Endothelial cell of umbilical vein (primary cell): ENCODE results near the gene CYBA. TPM values are rescaled to one million over a fixed set of nuclear protein-coding genes. Genes with fewer than 3 reads are reported as not detected.

Source experiments
- BruUV-seq: library from RNA; stranded (reverse); fragments of 400-500 nt; replicated peaks from 2 replicates; lab custom pipeline; 2021; lab: Mats Ljungman, UMichigan
- CTCF ChIA-PET: fragments of 300-600, 350-600 bp; sonication (Branson Sonifier 250); formaldehyde crosslinking; loops from one replicate; lab custom pipeline; 2021; ENCODE audit warnings: antibody characterized with exemption, inconsistent platforms; lab: Charles Lee
- POLR2A ChIA-PET: fragments of 300-600, 350-600 bp; sonication (Branson Sonifier 250); formaldehyde crosslinking; loops from one replicate; lab custom pipeline; 2021; ENCODE audit warnings: antibody characterized with exemption, inconsistent platforms; lab: Charles Lee
- DNase-seq: peaks from one replicate; pipeline ENCODE4 v3.0.0-alpha.2; 2011; ENCODE audit warnings: low read depth, low spot score
- FAIRE-seq: peaks from 2 replicates; lab custom pipeline; 2011; peaks lifted over from hg19 to GRCh38; lab: Jason Lieb, UNC
- H2AFZ ChIP-seq: 2 replicates; pipeline ENCODE4 v1.6.0; 2012; ENCODE audit warnings: low read depth, low read length, control low read depth, inconsistent platforms
- H3K27ac ChIP-seq: 2 replicates; pipeline ENCODE4 v1.5.1; 2011; ENCODE audit warnings: low read depth, mild to moderate bottlenecking, control low read depth, low read length, moderate library complexity; ENCODE audit not compliant: insufficient read depth
- H3K27me3 ChIP-seq, 2 experiments: 2 replicates each; pipeline versions ENCODE4 v1.6.0 to v1.6.1; 2011; ENCODE audit warnings: low read length in 2 of 2, mixed read lengths in 1 of 2; ENCODE audit not compliant: control insufficient read depth in 2 of 2, insufficient read depth in 2 of 2
- H3K36me3 ChIP-seq, 2 experiments: 2 replicates in 1 of 2; 3 replicates in 1 of 2; pipeline ENCODE4 v1.5.1; 2011; ENCODE audit warnings: low read length in 2 of 2, mild to moderate bottlenecking in 1 of 2, moderate library complexity in 1 of 2; ENCODE audit not compliant: control insufficient read depth in 2 of 2, insufficient read depth in 2 of 2; ENCODE audit errors: extremely low read depth in 1 of 2
- H3K4me1 ChIP-seq: 3 replicates; pipeline ENCODE4 v1.5.1; 2011; ENCODE audit warnings: mild to moderate bottlenecking, low read length; ENCODE audit not compliant: control insufficient read depth, insufficient read depth; ENCODE audit errors: extremely low read depth
- H3K4me2 ChIP-seq: 2 replicates; pipeline ENCODE4 v1.6.1; 2011; ENCODE audit warnings: low read length, control low read depth, mixed read lengths; ENCODE audit not compliant: insufficient read depth
- H3K4me3 ChIP-seq, 3 experiments: fragments of 200-600 bp in 1 of 3; sonication (generic), shearing (Covaris generic) in 1 of 3; replicated peaks in 1 of 3; 2 replicates each; pipeline ENCODE4 v1.5.1; 2011 to 2016; ENCODE audit warnings: control low read depth in 3 of 3, low read length in 3 of 3, mild to moderate bottlenecking in 2 of 3, inconsistent platforms in 1 of 3, low read depth in 1 of 3, moderate library complexity in 1 of 3; ENCODE audit not compliant: insufficient read depth in 1 of 3
- H3K79me2 ChIP-seq: 2 replicates; pipeline ENCODE4 v1.6.0; 2012; ENCODE audit warnings: low read length, inconsistent platforms; ENCODE audit not compliant: control insufficient read depth, insufficient read depth
- H3K9ac ChIP-seq: replicated peaks from 2 replicates; pipeline ENCODE3; 2011; ENCODE audit warnings: low read length, control low read depth; ENCODE audit not compliant: insufficient read depth; ENCODE audit errors: extremely low read depth
- H3K9me1 ChIP-seq: replicated peaks from 3 replicates; pipeline ENCODE4 v1.6.0; 2011; ENCODE audit warnings: mild to moderate bottlenecking, low read length; ENCODE audit not compliant: control insufficient read depth, insufficient read depth; ENCODE audit errors: extremely low read depth
- H3K9me3 ChIP-seq: replicated peaks from 2 replicates; pipeline ENCODE4 v1.5.1; 2012; ENCODE audit warnings: low read length, inconsistent platforms; ENCODE audit not compliant: control insufficient read depth, insufficient read depth
- H4K20me1 ChIP-seq: replicated peaks from 2 replicates; pipeline ENCODE3; 2011; ENCODE audit warnings: mild to moderate bottlenecking, low read length; ENCODE audit not compliant: control insufficient read depth, insufficient read depth; ENCODE audit errors: extremely low read depth
- EZH2 ChIP-seq: IDR thresholded peaks from 2 replicates; pipeline ENCODE4 v1.6.1; 2012; ENCODE audit warnings: borderline replicate concordance, low read depth, mild to moderate bottlenecking, moderate library complexity, low read length, inconsistent platforms; ENCODE audit not compliant: severe bottlenecking
- FOS ChIP-seq: IDR thresholded peaks from 2 replicates; pipeline ENCODE4 v1.6.1; 2011; ENCODE audit warnings: mild to moderate bottlenecking, low read length, moderate library complexity, borderline replicate concordance; ENCODE audit not compliant: insufficient read depth
- GATA2 ChIP-seq: IDR thresholded peaks from 2 replicates; pipeline ENCODE4 v1.7.0; 2011; ENCODE audit warnings: low read depth, mild to moderate bottlenecking, moderate library complexity, mixed read lengths, low read length; ENCODE audit not compliant: insufficient read length, insufficient read depth
- JUN ChIP-seq: IDR thresholded peaks from 2 replicates; pipeline ENCODE4 v1.6.1; 2011; ENCODE audit warnings: borderline replicate concordance, low read depth; ENCODE audit not compliant: insufficient read length, insufficient read depth
- MYC ChIP-seq: IDR thresholded peaks from one replicate; pipeline ENCODE4 v1.6.1; 2011; ENCODE audit warnings: mild to moderate bottlenecking, low read depth, low read length
- POLR2A ChIP-seq: IDR thresholded peaks from 2 replicates; pipeline ENCODE4 v1.6.1; 2012; ENCODE audit warnings: low read depth, mild to moderate bottlenecking, control low read depth, low read length
- POLR2AphosphoS5 ChIP-seq: IDR thresholded peaks from 2 replicates; pipeline ENCODE4 v1.6.1; 2012; ENCODE audit warnings: low read depth, mild to moderate bottlenecking, control low read depth, low read length, moderate library complexity; ENCODE audit not compliant: insufficient read depth
- dilution Hi-C: fragments of 300-500 bp; cut with MboI; formaldehyde crosslinking; loops from one replicate; pipeline ENCODE4 v1.15.0; 2019; ENCODE audit warnings: low sequenced_read_pairs; ENCODE audit not compliant: extremely low pct_ligation_motif_present
- intact Hi-C: fragments of 100-400 bp; cut with micrococcal nuclease; formaldehyde crosslinking; loops from one replicate; pipeline ENCODE4 v1.10.0; 2022
- polyA plus RNA-seq, 4 experiments: library from polyadenylated mRNA; depleted of rRNA in 3 of 4; stranded (reverse) in 3 of 4; unstranded in 1 of 4; fragments of >200 nt; gene quantifications; 2 replicates each; pipeline versions ENCODE4 v1.2.1 to v1.2.3, GENCODE V29; 2011 to 2012; ENCODE audit warnings: missing spikeins in 1 of 4
- total RNA-seq: library from RNA; stranded (reverse); gene quantifications from 2 replicates; pipeline ENCODE4 v1.2.3, GENCODE V29; 2021
- TF ChIP-seq, protein P1 (sequence below), 2 donors: IDR thresholded peaks; 1 replicate in 1 of 2; 2 replicates in 1 of 2; pipeline ENCODE4 v1.5.1; 2011; ENCODE audit warnings: low read length in 2 of 2, mild to moderate bottlenecking in 2 of 2, moderate library complexity in 2 of 2, control low read depth in 1 of 2, inconsistent platforms in 1 of 2, low read depth in 1 of 2; ENCODE audit not compliant: insufficient read depth in 1 of 2; ENCODE audit errors: extremely low read depth in 1 of 2
- TF ChIP-seq, protein P2 (sequence below): IDR thresholded peaks from 2 replicates; pipeline ENCODE4 v1.6.1; 2011; ENCODE audit not compliant: insufficient read depth, insufficient read length

Gene CYBA
- total and polyA plus RNA-seq, 2 donors (not counting 3 experiments of a cell fraction or from before 2014, with no cell fraction given), result 37.0 to 77.3 TPM

DNA sequence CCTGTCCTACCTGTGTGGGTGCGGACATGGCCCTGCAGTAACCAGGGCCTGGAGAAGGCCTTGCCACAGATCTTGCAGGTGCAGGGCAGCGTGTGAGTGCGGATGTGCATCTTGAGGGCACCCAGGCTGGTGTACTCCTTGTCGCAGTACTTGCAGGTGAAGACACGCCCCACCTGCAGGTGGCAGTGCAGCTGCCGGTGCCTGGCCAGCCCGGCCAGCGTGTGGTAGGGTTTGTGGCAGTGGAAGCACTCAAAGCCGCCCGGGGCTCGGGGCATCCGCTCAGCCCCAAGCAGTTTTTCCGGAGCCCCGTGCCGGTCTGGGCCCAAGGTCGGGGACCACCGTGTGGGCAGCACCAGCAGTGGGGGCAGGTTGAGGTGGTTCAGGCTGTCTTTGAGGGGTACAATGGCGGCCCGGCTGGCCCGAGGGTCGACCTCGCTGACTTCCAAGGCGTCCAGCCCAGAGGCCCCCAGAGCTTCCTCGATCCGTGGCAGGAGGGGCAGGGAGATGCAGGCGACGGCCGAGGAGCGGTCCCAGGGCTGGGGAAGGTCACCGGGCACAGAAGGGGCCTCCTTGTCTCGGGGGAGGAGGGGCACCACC is 30.3 kb upstream of the CYBA start:
- no peak for FAIRE-seq
- Histone ChIP-seq H3K4me1 (peaks cover 3% of the 10 kb centered on the region), H3K27me3 (no peaks in the 10 kb centered on the region), H3K9me1 (no peaks in the 10 kb centered on the region), H2AFZ (no peak overlapping the region), H3K79me2 (no peaks in the 10 kb centered on the region), H4K20me1 (no peaks in the 10 kb centered on the region), H3K4me3 (no peak overlapping the region), H3K9ac (no peak overlapping the region), H3K9me3 (no peaks in the 10 kb centered on the region), H3K27ac (no peak overlapping the region), H3K36me3 (no peaks in the 10 kb centered on the region), H3K4me2 (no peak overlapping the region)
- ChIA-PET POLR2A (no interaction called here), CTCF (no interaction called here)
- no peak for DNase-seq
- intact Hi-C loops (no loop called here), dilution Hi-C loops (no loop called here)
- TF ChIP-seq, protein P1, sequence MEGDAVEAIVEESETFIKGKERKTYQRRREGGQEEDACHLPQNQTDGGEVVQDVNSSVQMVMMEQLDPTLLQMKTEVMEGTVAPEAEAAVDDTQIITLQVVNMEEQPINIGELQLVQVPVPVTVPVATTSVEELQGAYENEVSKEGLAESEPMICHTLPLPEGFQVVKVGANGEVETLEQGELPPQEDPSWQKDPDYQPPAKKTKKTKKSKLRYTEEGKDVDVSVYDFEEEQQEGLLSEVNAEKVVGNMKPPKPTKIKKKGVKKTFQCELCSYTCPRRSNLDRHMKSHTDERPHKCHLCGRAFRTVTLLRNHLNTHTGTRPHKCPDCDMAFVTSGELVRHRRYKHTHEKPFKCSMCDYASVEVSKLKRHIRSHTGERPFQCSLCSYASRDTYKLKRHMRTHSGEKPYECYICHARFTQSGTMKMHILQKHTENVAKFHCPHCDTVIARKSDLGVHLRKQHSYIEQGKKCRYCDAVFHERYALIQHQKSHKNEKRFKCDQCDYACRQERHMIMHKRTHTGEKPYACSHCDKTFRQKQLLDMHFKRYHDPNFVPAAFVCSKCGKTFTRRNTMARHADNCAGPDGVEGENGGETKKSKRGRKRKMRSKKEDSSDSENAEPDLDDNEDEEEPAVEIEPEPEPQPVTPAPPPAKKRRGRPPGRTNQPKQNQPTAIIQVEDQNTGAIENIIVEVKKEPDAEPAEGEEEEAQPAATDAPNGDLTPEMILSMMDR (IDR thresholded peaks at IDR 0.05; ENCODE audit: extremely low read depth in 1 of 2, insufficient read depth in 1 of 2, low read depth in 1 of 2, low read length in 2 of 2), result peak; percentile 12 to 44
- TF ChIP-seq FOS, result no peak
- BruUV-seq, result no TSS peak

DNA sequence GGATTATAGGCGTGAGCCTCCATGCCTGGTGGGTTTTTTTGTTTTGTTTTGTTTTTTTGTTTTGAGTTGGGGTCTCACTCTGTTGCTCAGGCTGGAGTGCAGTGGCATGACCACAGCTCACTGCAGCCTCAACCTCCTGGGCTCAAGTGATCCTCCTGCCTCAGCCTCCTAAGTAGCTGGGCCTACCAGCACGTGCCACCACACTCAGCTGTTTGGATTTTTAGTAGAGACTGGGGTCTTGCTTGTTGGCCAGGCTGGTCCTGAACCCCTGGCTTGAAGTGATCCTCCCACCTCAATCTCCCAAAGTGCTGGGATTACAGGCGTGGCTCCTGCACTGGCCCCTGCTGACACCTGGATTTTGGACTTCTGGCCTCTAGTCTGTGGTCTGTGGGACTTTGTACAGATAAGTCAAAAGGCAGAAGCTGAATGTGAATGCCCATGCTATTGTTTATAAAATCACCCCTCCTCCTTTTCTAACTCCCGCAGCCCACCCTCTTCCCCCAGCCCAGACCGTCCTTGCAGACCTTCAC is 29.8 kb upstream of the CYBA start:
- DNase-seq (no peak), FAIRE-seq (no peak)
- H3K36me3 ChIP-seq, result no peaks in the 10 kb centered on the region
- no peak overlapping the region for H3K4me3 ChIP-seq
- H2AFZ ChIP-seq, result no peak overlapping the region
- CTCF ChIA-PET, result no interaction called here
- H4K20me1 ChIP-seq, result no peaks in the 10 kb centered on the region
- H3K4me2 ChIP-seq, result no peak overlapping the region
- no peaks in the 10 kb centered on the region for H3K9me3 ChIP-seq
- peaks cover 3% of the 10 kb centered on the region for H3K4me1 ChIP-seq
- no TSS peak for BruUV-seq
- TF ChIP-seq GATA2 (no peak), MYC (no peak), POLR2AphosphoS5 (no peak), EZH2 (no peak), POLR2A (no peak), JUN (no peak), FOS (no peak)
- TF ChIP-seq, protein P1 (IDR thresholded peaks at IDR 0.05; ENCODE audit: extremely low read depth in 1 of 2, insufficient read depth in 1 of 2, low read depth in 1 of 2, low read length in 2 of 2), result no peak
- TF ChIP-seq, protein P2, sequence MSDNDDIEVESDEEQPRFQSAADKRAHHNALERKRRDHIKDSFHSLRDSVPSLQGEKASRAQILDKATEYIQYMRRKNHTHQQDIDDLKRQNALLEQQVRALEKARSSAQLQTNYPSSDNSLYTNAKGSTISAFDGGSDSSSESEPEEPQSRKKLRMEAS, result no peak
- H3K9me1 ChIP-seq, result no peaks in the 10 kb centered on the region
- no peak overlapping the region for H3K9ac ChIP-seq
- POLR2A ChIA-PET, result no interaction called here
- H3K79me2 ChIP-seq, result no peaks in the 10 kb centered on the region
- no peaks in the 10 kb centered on the region for H3K27me3 ChIP-seq
- H3K27ac ChIP-seq, result no peak overlapping the region
- intact Hi-C loops, result no loop called here
- dilution Hi-C loops, result no loop called here
